Measurements from ENCODE around the gene PHF14.

GRCh38 chr7:10924370-10924769 is 49.3 kb upstream of the PHF14 start:
- TF ChIP-seq, protein P1, sequence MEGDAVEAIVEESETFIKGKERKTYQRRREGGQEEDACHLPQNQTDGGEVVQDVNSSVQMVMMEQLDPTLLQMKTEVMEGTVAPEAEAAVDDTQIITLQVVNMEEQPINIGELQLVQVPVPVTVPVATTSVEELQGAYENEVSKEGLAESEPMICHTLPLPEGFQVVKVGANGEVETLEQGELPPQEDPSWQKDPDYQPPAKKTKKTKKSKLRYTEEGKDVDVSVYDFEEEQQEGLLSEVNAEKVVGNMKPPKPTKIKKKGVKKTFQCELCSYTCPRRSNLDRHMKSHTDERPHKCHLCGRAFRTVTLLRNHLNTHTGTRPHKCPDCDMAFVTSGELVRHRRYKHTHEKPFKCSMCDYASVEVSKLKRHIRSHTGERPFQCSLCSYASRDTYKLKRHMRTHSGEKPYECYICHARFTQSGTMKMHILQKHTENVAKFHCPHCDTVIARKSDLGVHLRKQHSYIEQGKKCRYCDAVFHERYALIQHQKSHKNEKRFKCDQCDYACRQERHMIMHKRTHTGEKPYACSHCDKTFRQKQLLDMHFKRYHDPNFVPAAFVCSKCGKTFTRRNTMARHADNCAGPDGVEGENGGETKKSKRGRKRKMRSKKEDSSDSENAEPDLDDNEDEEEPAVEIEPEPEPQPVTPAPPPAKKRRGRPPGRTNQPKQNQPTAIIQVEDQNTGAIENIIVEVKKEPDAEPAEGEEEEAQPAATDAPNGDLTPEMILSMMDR (IDR thresholded peaks at IDR 0.05), result no peak
- no peak for TF ChIP-seq ZFX (IDR thresholded peaks at IDR 0.05; ENCODE audit: borderline replicate concordance)

Measured in 22Rv1 (cell line).